Head of caudate nucleus (tissue), 42 donors: ENCODE results near the gene MRPS18A.

ENCODE experiments used
- DNase-seq, 42 donors: peaks; one replicate each; pipeline versions ENCODE4 v3.0.0 to v3.0.0-alpha.2; 2020 to 2021; ENCODE audit warnings: mixed read lengths in 7 of 42
- intact Hi-C: fragments of 100-400 bp; cut with DNase I; formaldehyde crosslinking; loops from one replicate; pipeline ENCODE4 v1.15.0; 2022

The MRPS18A gene

DNA sequence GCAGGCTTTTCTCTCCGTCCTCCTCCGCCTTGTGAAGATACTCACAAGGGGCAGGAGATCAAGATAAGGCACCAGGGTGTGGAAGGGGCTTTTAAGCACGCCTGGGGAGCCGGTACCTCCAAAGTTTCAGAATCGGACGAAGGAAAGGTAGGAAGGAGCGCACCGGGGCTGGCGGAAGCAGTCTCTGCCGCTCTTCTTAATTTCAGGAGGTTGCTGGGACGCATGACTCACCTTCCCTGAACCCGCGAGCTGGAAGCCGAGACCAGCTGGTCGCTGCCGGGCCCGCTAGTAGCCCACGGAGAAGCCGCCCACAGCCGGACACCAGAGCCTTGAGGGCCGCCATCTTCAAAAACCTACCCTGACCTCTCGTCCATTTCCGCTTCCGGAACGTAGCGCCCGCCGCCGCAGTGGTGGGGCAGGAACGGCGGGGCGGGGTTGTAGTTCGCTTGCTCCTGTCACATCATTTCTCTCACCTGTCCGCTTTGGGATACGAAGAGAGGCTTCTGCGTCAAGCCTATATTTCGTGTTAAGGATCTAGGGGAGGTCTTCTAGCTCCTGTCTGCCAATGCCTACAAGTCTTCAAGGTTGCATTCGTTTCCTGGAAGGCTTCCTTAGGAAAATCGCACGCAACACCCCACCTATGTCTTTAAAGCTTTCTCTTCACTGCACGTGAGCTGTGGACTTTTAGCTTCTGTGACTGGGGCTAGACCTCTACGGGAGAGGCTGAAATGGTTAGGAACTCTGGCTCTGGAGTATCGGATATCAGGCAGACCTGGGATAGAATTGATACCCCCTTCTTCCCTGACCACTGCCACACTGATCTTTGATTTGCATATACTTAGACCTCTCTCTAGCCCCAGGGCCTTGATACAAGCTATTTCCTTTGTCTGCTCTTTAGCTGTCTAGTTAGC, at the start of gene MRPS18A:
Gene MRPS18A (minus strand): TSS at position 355 of the 911 bp plus-strand sequence. CDS start 12 bp downstream, at position 343.
- intact Hi-C loops: no loop called here
- DNase-seq: peak; percentile 77 to 96 (median 90)

GRCh38 chr6:43736844-43737243, 49.3 kb upstream of the MRPS18A start:
- peak in 1 of 42 donors; percentile 13 for DNase-seq
- intact Hi-C loops: no loop called here

- intact Hi-C loops: no loop called here
- peak in 1 of 42 donors; percentile 2 for DNase-seq
These were observed 48.7 kb upstream of the MRPS18A start for GRCh38 chr6:43736211-43736786.

DNA sequence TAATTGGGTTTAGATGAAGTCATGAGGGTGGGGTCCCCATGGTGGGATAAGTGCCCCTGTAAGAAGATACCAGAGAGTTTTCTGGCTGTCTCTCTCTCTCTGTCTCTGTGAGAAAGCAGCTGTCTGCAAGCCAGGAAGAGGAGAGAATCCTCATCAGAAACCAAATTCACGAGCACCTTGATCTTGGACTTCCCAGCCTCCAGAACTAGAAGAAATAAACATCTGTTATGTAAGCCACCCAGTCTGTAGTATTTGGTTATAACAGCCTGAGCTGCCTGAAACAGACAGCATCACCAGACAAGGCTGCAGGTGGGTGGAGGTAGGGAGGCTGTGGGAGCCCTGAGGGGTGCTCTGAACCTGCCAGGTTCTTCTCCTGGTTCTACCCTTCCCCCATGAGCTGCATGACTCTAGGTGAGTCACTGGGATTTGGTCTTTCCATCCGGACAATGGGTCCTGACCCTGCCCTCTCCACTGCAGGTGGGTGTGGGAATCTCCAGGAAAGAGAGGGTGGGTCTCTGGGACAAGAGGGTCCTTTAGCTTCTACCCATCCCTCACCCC, 48.1 kb upstream of the MRPS18A start:
- peak in 2 of 42 donors; percentile 14 to 25 for DNase-seq
- intact Hi-C loops: no loop called here

GRCh38 chr6:43734294-43734665, 46.7 kb upstream of the MRPS18A start:
- intact Hi-C loops: no loop called here
- peak in 2 of 42 donors; percentile 11 to 25 for DNase-seq

- intact Hi-C loops: no loop called here
- peak in 3 of 42 donors; percentile 2 to 9 (median 7) for DNase-seq
These were observed 46.1 kb upstream of the MRPS18A start for GRCh38 chr6:43733471-43734293.

DNA sequence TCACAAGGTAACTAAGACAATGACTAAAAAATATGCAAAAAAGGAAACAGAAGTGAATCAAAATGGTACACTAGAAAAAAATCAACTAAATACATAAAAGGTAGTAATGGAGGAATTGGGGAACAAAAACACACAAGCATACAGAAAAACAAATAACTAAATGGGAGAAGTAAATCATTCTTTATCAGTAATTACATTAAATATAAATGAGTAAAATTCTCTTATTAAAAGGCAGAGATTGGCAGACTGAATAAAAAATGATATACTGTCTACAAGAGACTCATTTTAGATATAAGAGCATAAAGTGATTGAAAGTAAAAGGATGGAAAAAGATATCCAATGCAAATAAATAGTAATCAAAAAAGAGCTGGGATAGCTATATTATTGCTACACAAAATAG, 43.0 kb upstream of the MRPS18A start:
- intact Hi-C loops: no loop called here

GRCh38 chr6:43729537-43729936, 41.9 kb upstream of the MRPS18A start:
- intact Hi-C loops: no loop called here
- DNase-seq: peak in 1 of 42 donors; percentile 8

More for the DNA sequence above, 43.0 kb upstream of the MRPS18A start:
- DNase-seq: no peak

DNA sequence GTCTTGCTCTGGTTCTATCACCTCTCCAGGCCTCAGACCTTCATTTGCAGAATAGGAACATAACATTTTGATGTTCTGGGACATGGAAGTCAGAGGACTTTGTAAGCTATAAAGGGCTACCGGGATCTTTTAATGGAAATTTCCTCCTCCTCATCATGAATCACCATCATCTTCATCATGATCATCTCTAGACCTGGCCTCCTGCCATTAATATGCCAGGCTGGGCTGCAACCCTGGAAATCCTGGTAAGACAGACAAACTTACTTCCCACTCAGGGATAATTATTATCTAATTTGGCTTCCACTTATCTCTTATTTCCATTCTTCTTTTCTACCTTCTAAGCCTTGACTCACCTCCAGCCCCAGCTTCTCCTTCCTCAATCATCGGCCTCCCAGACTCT, 41.0 kb upstream of the MRPS18A start:
- peak in 6 of 42 donors; percentile 7 to 56 (median 24) for DNase-seq
- intact Hi-C loops: no loop called here

GRCh38 chr6:43727634-43728033, 40.0 kb upstream of the MRPS18A start:
- intact Hi-C loops: no loop called here
- no peak for DNase-seq

DNA sequence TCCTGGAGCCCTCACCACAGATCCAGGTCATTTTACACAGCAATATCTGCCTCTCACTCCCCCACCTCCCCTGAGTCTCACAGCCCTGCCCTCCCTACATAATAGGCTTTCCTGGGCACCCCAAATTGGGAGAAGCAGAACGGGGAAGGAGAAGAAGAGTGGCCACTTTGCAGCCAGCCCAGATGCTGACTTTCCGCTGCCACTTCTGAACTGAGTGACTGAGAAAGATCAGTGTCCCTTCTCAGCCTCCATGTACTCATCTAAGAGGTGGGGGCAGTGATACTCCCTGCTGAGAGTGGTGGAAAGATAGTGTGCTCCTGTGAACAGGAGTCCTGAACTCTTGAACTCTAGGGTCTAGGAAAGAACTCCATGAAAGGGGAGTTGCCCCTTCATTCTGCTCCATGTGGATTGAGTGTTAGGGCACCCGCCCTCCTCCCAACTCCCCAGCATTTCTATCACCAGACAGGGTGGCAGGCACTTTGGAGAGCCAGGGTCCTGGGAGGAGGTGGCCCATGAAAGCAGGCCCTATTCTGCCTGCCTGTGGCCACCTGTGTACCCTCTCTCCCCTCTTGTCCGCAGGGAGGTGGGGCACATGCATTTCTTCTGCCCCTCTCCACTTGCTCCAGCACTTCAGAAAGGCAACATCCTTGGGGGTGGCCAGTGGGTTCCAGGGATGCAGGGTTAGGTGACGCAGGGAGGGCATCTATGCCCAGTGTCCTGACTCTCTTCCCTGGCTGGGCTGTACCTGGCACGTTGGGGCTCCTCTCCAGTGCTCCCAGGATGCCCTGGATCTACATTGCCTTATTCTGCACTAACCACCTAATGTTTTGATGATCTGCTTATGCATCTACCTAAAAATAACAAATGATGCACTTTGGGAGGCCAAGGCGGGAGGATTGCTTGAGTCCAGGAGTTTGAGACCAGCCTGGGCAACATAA, 38.3 kb upstream of the MRPS18A start:
- no peak for DNase-seq
- intact Hi-C loops: no loop called here

- intact Hi-C loops: no loop called here
- peak in 23 of 42 donors; percentile 4 to 64 (median 23) for DNase-seq
These were observed 37.5 kb upstream of the MRPS18A start for GRCh38 chr6:43724914-43725642.

DNA sequence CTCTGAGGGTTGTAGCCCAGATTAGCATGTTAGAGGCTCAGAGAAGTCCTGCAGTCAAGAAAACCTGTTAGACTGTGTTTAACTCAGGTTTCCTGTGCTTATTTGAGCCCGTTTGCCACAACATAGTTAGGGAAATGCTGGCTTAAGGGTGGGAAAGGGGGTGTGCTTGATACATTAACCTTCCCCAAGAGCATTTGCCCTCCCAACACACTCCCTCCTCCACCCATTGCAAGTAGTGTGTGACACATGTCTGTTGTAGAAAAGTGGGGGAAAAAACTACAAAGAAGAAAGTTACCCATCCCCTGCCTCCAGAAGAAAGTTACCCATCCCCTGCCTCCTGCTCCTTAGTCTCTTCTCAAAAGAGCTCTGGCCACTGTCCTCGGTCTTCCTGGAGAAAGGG, 36.8 kb upstream of the MRPS18A start:
- intact Hi-C loops: no loop called here
- DNase-seq: no peak

GRCh38 chr6:43723737-43724295, 36.2 kb upstream of the MRPS18A start:
- DNase-seq: peak in 39 of 42 donors; percentile 6 to 71 (median 39)
- intact Hi-C loops: no loop called here

DNA sequence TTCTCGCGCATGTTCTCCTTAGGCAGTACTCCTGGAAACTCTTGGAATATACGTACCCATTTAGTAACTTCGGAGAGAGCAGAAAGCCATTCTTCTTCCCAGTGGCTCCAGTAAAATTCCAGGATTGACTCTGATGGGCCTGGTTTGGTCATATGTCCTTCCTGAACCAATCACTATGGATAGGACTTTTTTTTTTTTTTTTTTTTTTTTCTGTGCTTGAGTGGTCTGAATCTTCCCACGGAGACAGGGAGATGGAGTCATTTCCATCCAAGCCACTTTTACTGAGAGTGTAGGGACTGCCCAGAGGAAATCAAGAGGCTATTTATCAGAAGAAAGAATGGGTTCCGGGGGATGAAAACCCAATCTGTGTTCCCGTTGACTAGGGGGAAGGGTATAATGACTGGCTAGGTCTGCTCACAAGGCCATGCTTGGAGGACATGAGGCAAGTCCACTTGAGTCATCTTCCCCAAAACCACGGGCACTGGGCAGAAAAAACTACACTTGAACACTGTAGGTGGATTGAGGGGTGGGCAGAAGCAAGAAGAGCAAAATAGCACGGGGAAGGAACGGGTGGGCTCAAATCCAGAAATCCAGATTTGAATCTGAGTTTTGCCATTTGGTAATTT, 35.4 kb upstream of the MRPS18A start:
- no peak for DNase-seq
- intact Hi-C loops: no loop called here

GRCh38 chr6:43720999-43721398, 33.4 kb upstream of the MRPS18A start:
- DNase-seq: no peak
- intact Hi-C loops: no loop called here

DNA sequence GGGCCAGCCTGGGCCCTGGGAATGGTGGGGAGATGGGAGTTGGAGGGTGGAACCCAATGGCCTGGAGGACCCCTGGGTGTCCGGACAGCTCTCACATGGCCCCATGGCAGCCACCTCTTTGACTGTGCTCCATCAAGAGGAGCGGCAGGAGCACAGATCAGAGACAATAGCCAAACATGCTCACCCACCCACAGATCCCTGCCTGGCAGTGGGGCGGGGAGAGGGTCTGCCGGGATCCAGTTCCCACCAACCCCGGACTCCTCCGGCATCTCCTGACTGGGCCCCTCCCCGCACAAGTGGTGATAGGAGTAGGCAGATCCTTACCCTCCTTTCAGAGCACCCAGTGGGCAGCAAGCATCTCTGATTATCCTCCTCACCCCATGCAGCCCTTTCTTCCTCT, 31.9 kb upstream of the MRPS18A start:
- no peak for DNase-seq
- intact Hi-C loops: no loop called here
